GM21576 (cell line): ENCODE results near the gene RARRES2.
"Not testable (repeated sequence)": the region's sequence is repeated elsewhere in the genome, so short reads cannot be mapped to it uniquely, and the experiment has no call there.

Source experiments
- ATAC-seq: cut with Tn5 transposase; IDR thresholded peaks from one replicate; pipeline ENCODE4 v1.9.1; 2021; ENCODE audit warnings: mild to moderate bottlenecking, moderate library complexity; ENCODE audit not compliant: unreplicated experiment

Gene RARRES2

DNA sequence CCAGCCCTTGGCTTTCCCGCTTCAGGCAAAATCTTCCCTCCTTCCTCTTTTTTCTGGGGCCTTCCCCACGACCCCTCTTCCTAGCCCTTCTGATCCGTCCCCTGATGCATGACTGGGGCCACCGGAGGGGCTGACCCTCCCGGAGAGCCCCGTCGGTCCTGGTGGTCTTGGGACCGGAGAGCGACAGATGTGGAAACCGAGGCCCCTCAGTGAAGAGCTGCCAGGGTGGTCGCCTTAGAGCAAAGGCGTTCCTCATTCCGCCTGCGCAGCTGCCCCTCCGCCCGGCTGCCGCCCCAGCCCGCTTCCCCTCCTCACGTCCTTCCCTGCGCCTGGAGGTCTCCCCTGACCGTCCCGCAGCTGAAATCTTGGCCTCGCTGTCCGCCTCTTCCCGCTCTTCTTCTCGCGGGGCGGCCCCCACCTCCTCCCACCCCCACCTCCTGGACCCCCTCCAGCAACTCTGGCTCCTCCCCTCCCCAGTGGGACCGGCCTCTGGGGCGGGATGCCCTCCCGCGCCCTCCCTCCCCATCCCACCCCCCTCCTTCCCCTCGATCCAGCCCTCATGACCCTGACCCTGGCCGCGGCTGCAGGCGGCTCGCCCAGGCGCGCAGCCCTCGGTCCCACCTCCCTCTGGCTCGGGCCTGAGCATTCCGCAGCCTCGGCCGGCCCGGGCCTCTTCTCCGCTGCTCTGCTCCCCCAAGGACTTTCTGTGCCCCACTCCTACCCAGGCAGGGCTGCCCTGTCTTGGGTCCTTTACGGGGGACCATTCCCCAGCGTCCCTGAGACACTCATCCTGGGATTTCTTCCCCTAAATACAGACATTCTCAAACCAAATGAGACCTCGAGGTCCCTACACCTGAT is at the start of gene RARRES2:
TSS of gene RARRES2 (minus strand) at position 367 of the 858 bp plus-strand sequence. CDS start 1,020 bp downstream, outside the sequence.
- no peak for ATAC-seq

DNA sequence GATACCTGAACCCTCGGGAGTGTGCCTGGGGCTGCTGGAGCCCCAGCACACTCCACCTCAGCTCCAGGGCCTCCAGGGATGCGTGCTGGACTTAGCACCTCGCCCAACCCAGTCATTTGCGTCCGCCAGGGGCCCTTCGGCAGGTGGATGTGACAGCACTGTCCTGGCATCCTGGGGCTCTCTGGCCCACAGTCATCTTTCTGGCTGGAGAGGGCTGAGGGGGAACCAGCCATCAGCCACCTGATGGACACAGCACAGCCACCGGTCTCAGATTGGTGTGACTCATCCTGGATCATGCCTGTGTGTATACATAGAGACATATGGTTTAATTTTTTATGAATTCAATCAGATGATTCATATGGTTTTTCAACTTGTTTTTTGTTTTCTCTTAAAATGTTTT is 48.8 kb upstream of the RARRES2 start:
- ATAC-seq: no peak

DNA sequence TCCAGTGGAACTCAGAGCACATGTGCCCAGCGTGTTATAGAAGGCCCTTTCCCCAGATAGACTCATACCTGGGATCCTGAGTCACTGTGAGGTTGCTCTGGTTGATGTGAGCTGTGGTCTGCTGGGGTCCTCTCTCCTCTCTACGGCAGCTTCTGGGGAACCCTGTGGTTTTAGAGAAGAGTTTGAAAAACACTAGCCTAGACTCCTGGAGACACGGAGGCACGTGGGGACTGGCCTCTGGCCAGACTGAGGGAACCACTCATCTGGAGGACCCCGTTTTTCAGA is 48.0 kb upstream of the RARRES2 start:
- ATAC-seq: no peak

DNA sequence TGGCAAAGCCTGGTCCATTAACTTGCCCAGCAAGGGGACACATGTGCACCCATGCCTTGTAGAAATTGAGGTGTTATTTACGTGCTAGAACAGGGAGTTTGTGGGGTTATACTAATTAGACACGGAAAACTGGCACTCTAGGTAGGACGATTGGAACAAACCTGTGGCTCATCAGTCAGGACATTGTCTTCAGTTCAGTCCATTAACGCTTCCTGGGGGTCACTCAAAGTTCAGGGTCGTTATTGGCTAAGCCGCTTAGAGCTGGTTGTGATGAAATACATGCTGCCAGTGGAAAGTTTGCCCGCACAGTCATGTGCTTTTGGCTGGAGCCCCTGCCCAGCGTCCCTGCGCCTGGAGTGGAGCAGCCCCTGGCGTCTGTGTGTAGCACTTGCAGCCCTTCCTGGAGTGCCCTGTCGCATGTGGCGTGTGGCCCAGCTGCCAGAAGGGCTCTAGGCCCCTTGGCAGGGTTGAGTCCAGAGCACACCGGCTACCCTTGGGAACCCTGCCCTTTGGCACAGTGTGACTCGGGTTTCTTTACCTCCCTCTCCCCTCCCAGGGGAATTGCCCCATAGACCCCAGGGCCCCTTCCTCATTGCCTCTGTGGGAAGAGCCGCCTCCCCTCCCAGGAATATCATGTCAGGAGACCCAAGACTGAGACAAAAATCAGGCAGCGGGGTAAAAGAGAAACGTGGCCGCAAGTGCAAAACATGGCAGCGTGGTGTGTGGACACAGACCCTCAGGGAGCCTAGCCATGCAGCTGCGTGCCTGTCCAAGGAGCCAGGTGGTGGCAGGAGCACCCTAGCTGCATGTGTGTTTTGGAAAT is 47.5 kb upstream of the RARRES2 start:
- ATAC-seq: no peak

DNA sequence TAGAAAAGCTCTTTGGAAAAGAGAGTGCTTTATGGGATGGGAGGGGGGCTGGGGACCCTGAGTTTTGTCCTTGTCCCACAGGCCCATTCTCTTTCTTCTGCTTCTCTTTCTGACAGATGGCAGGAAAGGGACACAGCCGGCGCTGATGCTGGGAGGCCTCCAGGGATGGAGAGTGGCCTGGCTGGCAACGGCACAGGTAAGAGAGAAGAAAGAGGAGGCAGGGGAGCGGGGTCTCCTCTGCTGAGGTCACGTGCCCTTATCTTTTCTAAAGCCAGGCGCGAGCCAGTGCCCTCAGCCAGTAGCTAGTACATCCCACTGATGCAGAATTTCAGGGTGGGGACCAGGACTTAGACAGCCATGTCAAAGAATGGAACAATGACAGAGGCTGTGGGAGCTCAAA is 46.9 kb upstream of the RARRES2 start:
- ATAC-seq: no peak

DNA sequence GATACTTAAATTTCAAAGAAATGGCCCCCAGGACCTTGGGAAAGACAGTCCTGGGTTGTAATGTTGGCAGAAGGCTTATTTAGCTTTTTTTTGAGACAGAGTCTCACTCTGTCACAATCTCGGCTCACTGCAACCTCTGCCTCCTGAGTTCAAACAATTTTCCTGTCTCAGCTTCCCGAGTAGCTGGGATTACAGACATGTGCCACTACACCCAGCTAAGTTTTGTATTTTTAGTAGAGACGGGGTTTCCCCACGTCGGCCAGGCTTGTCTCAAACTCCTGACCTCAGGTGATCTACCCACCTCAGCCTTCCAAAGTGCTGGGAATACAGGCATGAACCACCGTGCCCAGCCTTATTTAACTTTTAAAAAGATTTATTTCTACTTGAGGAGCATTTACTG is 44.5 kb upstream of the RARRES2 start:
- ATAC-seq: not testable (repeated sequence)

DNA sequence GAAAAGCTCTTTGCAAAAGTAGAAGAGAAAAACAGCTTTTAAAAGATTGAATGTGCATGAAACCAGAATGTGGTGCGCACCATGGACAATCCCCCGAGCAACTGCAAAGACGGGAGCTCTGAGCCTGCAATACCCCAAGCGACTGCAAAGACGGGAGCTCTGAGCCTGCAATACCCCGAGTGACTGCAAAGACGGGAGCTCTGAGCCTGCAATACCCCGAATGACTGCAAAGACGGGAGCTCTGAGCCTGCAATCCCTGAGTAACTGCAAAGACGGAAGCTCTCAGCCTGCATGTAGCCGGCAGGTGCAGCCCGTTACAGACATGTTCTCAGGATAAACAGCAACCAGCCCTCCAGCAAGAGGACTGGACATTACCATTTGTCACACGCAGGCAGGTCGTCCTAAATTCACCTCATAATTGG is 43.9 kb upstream of the RARRES2 start:
- ATAC-seq: no peak

DNA sequence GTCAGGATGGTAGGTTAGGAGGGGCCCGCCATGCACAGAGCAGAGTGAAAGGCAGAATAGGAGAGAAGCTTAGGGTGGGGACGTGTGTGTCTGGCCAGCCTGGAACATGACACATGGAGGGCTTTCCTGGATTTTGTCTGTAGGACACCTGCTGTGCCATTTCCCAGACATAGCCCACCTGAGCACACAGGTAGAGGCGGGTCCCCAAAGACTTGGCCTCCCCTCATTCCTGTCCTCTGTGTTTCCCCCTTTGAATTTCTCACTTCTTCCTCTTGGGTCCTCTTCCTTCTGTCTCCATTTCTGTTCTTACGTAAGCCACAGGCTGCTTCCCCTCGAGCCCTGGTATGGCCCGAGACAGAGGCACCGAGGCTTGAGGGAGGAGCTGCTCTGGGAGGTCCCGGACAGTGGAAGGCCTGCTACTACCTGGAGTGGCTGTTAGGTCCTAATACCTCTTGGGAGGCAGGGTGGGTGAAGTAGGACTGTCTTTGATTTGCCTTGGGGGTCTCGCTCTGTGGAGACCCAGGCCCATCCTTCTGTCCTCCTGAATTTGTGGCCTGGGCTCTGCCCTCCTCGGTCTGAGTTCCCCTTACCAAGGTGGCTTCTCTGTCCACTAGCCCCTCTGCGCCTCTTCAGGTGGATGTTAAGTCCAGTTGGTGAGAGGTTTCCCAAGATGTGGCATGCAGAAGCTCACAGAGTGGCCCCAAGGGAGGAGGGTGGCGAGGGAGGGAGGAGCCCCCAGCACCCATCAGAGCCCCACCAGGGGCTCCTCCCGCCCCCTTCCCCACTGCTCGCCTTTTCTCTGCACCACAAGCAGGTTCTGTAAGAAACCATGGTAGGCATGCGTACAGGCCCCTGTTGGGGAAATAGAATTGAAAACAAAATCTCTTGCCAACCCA is 43.2 kb upstream of the RARRES2 start:
- no peak for ATAC-seq

DNA sequence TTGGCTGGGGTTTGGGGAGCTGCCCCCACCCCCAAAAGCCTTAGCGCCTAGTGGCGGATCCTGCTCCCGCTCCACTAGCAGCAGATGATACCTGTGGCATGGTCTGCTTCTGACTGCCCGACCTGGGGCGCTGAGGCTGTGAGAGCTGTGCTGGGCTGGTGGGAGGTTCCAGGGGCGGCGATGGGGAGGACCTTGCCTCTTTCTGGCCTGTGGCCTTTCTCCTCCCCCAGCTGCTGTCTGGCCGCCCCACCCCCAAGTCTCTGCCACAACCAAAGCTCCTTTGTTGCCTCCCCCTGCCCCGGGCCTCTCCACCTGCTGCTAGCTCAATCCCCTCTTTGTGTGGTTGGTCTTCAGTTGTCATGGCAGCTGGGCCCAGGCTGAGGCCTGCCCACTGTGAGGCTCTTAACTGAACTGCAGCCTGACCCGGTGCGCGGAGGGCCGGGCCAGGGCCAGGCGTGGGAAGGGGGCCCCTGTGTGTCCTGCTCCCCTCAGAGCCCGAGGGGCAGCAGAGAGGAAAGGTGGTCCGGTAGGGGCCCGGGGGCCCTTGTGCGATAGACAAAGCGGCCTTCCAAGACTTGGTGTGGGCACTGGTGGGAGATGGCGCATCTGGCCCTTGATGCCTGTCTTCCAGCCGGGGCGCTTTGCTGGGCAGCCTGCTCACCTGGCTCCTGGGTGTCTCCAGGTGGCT is 42.4 kb upstream of the RARRES2 start:
- no peak for ATAC-seq

DNA sequence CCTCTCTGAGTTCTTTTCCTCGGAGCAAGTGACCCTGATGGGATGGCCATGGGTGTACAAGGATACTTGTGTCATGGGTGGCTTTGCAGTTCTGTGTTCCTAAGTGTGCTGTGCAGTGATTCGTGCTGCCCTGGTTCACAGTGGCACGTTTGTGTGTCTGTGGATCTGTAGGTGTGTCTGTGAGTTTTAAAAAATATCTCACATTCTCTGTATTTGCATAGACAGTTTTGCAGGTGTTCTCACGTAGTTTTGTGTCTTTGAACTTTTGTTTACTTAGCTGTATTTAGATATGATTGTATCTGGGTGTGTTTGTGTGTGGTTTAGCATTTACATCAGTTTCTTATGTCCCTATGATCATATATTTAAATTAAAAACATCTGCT is 41.4 kb upstream of the RARRES2 start:
- no peak for ATAC-seq

DNA sequence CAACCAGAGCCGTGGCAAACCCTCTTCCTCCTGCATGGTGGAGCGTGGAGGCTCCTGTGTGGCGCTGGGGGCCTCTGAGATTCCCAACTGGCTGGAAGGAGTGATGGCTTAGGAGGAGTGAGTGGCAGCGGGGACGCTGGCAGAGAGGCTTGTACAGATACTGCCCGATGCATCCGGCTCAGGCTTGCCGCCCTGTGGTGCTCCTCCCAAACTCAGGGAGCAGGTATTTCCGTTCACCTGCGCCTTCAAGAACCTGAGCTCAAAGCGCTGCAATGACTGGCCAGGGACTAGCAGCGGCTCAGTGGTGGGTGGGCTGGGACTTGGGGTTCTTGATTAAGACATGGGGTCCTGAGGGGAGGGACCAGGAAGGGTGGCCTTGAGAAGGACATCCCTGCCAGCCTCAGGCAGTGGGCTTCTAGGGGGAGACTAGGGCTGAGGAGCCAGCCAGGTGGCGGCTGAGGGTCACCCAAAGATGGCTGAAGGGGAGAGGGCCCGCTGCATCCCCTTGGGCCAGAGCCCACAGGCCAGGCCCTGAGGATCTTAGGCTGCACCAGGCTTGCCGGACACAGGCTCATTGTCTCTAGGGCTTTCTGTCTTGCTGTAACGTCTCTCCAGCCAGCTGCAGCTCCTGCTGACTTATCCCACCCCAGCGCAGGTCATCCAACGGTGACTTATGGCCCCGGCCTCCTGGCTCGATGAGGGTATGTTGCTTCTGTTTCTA is 40.9 kb upstream of the RARRES2 start:
- ATAC-seq: no peak

DNA sequence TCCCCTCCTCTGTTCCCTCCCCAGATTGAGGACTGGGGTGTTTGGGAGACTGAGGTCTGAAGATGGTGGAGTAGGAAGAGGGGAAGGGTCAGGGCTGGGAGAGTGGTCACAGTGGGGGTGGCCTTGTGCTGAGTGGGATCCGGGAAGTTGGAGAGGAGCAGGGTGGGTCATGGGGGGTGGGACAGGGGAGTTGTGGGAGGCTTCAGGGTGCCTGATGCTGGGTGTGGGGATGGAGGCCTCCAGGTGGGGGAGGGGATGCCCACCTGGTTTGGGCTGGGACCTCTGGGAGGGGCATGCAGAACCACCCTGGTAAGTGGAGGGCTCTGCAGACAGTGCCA is 40.3 kb upstream of the RARRES2 start:
- no peak for ATAC-seq

DNA sequence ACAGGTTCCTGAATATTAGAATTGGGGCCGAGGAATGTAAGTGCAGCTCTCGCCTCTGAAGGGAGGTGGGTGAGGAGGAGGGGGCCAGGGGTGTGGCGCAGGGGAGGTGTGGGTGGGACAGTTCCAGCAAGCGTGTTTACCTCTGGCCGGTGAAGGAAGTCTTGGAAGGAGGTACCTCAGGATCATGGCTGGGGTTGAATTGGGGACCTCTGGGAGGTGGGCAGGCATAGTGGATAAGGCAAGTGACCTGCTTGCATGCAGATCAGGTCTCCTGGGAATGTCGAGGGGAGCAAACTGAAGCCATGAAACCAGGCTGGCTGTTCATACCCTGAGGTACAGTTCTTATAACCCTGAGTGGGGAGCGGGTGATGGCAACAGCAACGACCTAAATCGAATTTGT is 39.7 kb upstream of the RARRES2 start:
- ATAC-seq: no peak

DNA sequence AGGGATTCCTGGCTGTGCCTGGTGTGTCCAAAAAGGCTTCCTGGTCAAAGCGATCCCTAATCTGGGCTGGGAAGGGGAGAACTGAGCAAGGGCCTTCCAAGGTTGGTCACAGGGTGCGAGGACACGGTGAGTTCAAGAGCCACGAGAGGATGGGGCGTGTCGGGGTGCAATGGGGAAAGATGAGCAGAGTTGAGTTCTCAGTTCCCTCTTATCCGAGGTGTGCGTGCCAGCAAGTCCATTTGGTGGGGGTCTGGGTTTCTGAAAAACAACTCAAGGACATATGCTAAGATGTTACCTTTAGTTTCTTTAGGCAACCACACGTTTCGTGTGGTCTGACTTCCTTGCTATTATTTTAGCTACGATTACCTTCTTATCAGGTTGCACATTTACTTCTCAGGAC is 39.0 kb upstream of the RARRES2 start:
- ATAC-seq: peak; percentile 11

DNA sequence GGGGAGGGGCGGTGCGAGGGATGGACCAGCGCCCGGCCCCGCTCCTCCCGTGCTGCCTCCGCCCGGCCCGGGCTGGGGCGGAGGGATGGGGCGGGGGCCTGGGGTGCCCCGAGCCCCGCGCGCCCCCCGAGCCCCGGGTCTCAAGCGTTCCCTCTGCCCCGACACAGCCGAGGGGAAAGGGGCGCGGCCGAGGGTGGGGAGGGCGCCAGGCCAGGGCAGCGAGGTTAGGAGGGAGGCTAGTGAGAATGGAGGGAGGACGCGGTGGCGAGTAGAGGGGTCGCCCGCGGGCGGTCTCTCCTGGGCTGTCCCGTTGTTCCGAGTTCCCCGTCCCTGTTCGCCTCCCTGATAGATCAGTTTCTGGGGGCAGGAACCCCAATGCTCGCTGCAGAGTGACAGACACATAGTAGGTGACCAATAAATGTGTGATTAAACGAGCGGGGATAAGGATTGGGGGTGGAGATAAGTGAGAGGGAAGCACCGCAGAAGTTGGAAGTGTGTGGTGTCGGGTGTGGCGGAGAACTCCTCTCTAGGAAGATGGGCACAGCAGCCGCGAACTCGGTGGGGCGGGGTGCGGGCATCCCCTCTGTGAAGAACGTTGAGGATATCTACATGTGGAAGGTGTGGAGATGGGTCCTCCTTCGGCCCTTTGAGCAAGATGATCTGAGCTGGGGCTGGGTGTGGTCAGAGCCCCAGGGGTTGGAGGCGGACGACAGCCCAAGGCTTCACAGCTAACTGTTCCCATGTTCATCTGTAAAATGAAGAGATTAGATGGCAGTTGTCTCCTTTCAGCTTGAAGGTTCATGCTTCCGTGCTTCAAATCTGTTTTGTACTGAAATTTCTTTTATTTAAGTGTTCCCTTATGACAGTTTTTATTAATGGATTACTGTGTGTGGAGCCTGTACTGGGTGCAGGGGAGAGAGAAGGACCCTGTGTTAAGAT is 38.3 kb upstream of the RARRES2 start:
- no peak for ATAC-seq

DNA sequence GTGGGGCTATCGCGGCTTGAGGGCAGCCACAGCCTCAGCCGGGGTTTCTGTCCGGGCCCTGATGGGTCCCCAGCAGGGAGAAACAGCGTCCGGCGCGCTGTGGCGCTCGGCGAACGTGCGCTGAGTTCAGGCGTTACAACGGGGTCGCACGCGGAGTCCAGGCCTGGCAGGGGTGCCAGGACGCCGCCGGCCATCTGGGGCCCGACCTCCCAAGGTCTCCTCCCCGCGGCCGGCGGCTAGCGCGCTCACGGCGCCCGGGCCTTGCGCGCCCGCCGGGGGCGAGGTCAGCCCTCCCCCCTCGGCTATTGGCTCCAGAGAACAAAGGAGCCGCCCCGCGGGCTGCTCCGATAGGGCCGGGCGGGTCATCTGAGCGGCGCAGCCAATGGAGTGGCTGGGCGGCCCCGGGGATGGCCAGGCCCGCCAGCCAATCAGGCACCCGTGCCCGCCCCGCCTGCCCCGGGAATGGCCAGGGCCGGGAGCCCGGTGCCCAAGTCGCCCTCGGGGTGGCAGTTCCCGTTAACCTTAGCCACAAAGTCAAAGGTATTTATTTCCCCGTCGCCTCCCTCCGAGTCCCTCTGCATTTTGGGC is 37.5 kb upstream of the RARRES2 start, which contains the start of gene ZNF775:
TSS of gene ZNF775 (plus strand) at position 478 of the 588 bp plus-strand sequence. CDS start 9,141 bp downstream, outside the sequence.
- ATAC-seq: peak; percentile 73

DNA sequence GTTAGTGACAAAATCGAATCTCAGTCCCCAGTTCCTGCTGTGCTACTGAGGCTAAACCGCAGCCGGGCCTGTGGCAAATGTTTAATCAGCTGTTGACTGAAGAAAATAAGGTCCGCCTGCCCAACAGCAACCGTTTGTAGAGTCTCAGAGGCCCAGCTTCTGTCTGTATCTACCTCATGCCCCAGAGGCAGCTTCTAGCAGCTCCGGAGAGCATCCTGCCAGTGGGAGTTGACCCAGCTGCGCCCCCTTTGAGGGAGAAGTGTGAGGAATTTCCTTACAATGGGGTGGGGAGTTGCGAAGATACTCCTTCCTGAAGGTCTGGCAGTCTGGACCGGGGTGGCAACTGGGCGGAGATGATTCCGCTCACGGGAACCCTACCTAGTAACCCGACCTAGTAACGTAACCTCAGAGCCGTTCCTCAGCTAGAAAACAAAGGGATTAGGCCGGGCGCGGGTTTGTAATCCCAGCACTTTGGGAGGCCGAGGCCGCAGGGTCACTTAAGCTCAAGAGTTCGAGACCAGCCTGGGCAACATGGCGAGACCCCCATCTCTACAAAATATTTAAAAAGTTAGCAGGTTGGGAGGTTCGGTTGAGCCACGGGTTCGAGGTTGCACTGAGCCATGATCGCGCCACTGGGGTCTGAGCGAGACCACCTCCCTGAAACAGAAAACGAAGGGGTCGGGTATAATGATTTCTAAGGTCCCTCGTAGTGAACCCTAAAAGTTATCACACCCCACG is 36.9 kb upstream of the RARRES2 start:
- no peak for ATAC-seq

DNA sequence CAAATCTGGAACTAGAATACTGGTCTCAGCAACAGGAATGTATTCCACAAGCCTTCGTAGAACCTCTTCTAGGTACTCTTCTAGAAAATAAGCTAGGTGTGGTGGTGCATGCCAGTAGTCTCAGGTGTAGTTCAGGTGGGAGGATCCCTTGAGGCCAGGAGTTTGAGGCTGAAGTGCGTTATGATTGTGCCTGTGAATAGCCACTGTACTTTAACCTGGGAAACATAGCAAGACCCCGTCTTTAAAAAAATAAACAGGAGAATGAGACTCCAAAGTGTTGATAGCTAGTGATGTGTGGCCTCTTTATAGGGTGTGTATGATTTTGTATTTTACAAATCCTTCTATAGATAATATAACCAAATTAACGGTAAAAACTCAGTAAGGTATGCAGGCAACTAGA is 36.2 kb upstream of the RARRES2 start:
- no peak for ATAC-seq
